Endothelial cell of umbilical vein (primary cell): ENCODE measurements around the gene HLA-DMA. TPM values are rescaled to one million over a fixed set of nuclear protein-coding genes. Genes with fewer than 3 reads are reported as not detected.

ENCODE experiments used
- BruUV-seq: library from RNA; stranded (reverse); fragments of 400-500 nt; replicated peaks from 2 replicates; lab custom pipeline; 2021; lab: Mats Ljungman, UMichigan
- CTCF ChIA-PET: fragments of 300-600, 350-600 bp; sonication (Branson Sonifier 250); formaldehyde crosslinking; loops from one replicate; lab custom pipeline; 2021; ENCODE audit warnings: antibody characterized with exemption, inconsistent platforms; lab: Charles Lee
- POLR2A ChIA-PET: fragments of 300-600, 350-600 bp; sonication (Branson Sonifier 250); formaldehyde crosslinking; loops from one replicate; lab custom pipeline; 2021; ENCODE audit warnings: antibody characterized with exemption, inconsistent platforms; lab: Charles Lee
- DNase-seq: peaks from one replicate; pipeline ENCODE4 v3.0.0-alpha.2; 2011; ENCODE audit warnings: low read depth, low spot score
- FAIRE-seq: peaks from 2 replicates; lab custom pipeline; 2011; peaks lifted over from hg19 to GRCh38; lab: Jason Lieb, UNC
- H2AFZ ChIP-seq: 2 replicates; pipeline ENCODE4 v1.6.0; 2012; ENCODE audit warnings: low read depth, low read length, control low read depth, inconsistent platforms
- H3K27ac ChIP-seq: 2 replicates; pipeline ENCODE4 v1.5.1; 2011; ENCODE audit warnings: low read depth, mild to moderate bottlenecking, control low read depth, low read length, moderate library complexity; ENCODE audit not compliant: insufficient read depth
- H3K27me3 ChIP-seq, 2 experiments: 2 replicates each; pipeline versions ENCODE4 v1.6.0 to v1.6.1; 2011; ENCODE audit warnings: low read length in 2 of 2, mixed read lengths in 1 of 2; ENCODE audit not compliant: control insufficient read depth in 2 of 2, insufficient read depth in 2 of 2
- H3K36me3 ChIP-seq, 2 experiments: 2 replicates in 1 of 2; 3 replicates in 1 of 2; pipeline ENCODE4 v1.5.1; 2011; ENCODE audit warnings: low read length in 2 of 2, mild to moderate bottlenecking in 1 of 2, moderate library complexity in 1 of 2; ENCODE audit not compliant: control insufficient read depth in 2 of 2, insufficient read depth in 2 of 2; ENCODE audit errors: extremely low read depth in 1 of 2
- H3K4me1 ChIP-seq: 3 replicates; pipeline ENCODE4 v1.5.1; 2011; ENCODE audit warnings: mild to moderate bottlenecking, low read length; ENCODE audit not compliant: control insufficient read depth, insufficient read depth; ENCODE audit errors: extremely low read depth
- H3K4me2 ChIP-seq: 2 replicates; pipeline ENCODE4 v1.6.1; 2011; ENCODE audit warnings: low read length, control low read depth, mixed read lengths; ENCODE audit not compliant: insufficient read depth
- H3K4me3 ChIP-seq, 3 experiments: fragments of 200-600 bp in 1 of 3; sonication (generic), shearing (Covaris generic) in 1 of 3; replicated peaks in 1 of 3; 2 replicates each; pipeline ENCODE4 v1.5.1; 2011 to 2016; ENCODE audit warnings: control low read depth in 3 of 3, low read length in 3 of 3, mild to moderate bottlenecking in 2 of 3, inconsistent platforms in 1 of 3, low read depth in 1 of 3, moderate library complexity in 1 of 3; ENCODE audit not compliant: insufficient read depth in 1 of 3
- H3K79me2 ChIP-seq: 2 replicates; pipeline ENCODE4 v1.6.0; 2012; ENCODE audit warnings: low read length, inconsistent platforms; ENCODE audit not compliant: control insufficient read depth, insufficient read depth
- H3K9ac ChIP-seq: replicated peaks from 2 replicates; pipeline ENCODE3; 2011; ENCODE audit warnings: low read length, control low read depth; ENCODE audit not compliant: insufficient read depth; ENCODE audit errors: extremely low read depth
- H3K9me1 ChIP-seq: replicated peaks from 3 replicates; pipeline ENCODE4 v1.6.0; 2011; ENCODE audit warnings: mild to moderate bottlenecking, low read length; ENCODE audit not compliant: control insufficient read depth, insufficient read depth; ENCODE audit errors: extremely low read depth
- H3K9me3 ChIP-seq: replicated peaks from 2 replicates; pipeline ENCODE4 v1.5.1; 2012; ENCODE audit warnings: low read length, inconsistent platforms; ENCODE audit not compliant: control insufficient read depth, insufficient read depth
- H4K20me1 ChIP-seq: replicated peaks from 2 replicates; pipeline ENCODE3; 2011; ENCODE audit warnings: mild to moderate bottlenecking, low read length; ENCODE audit not compliant: control insufficient read depth, insufficient read depth; ENCODE audit errors: extremely low read depth
- CTCF ChIP-seq, 2 donors: IDR thresholded peaks; 1 replicate in 1 of 2; 2 replicates in 1 of 2; pipeline ENCODE4 v1.5.1; 2011; ENCODE audit warnings: low read length in 2 of 2, mild to moderate bottlenecking in 2 of 2, moderate library complexity in 2 of 2, control low read depth in 1 of 2, inconsistent platforms in 1 of 2, low read depth in 1 of 2; ENCODE audit not compliant: insufficient read depth in 1 of 2; ENCODE audit errors: extremely low read depth in 1 of 2
- EZH2 ChIP-seq: IDR thresholded peaks from 2 replicates; pipeline ENCODE4 v1.6.1; 2012; ENCODE audit warnings: borderline replicate concordance, low read depth, mild to moderate bottlenecking, moderate library complexity, low read length, inconsistent platforms; ENCODE audit not compliant: severe bottlenecking
- FOS ChIP-seq: IDR thresholded peaks from 2 replicates; pipeline ENCODE4 v1.6.1; 2011; ENCODE audit warnings: mild to moderate bottlenecking, low read length, moderate library complexity, borderline replicate concordance; ENCODE audit not compliant: insufficient read depth
- GATA2 ChIP-seq: IDR thresholded peaks from 2 replicates; pipeline ENCODE4 v1.7.0; 2011; ENCODE audit warnings: low read depth, mild to moderate bottlenecking, moderate library complexity, mixed read lengths, low read length; ENCODE audit not compliant: insufficient read length, insufficient read depth
- JUN ChIP-seq: IDR thresholded peaks from 2 replicates; pipeline ENCODE4 v1.6.1; 2011; ENCODE audit warnings: borderline replicate concordance, low read depth; ENCODE audit not compliant: insufficient read length, insufficient read depth
- MAX ChIP-seq: IDR thresholded peaks from 2 replicates; pipeline ENCODE4 v1.6.1; 2011; ENCODE audit not compliant: insufficient read depth, insufficient read length
- MYC ChIP-seq: IDR thresholded peaks from one replicate; pipeline ENCODE4 v1.6.1; 2011; ENCODE audit warnings: mild to moderate bottlenecking, low read depth, low read length
- POLR2A ChIP-seq: IDR thresholded peaks from 2 replicates; pipeline ENCODE4 v1.6.1; 2012; ENCODE audit warnings: low read depth, mild to moderate bottlenecking, control low read depth, low read length
- POLR2AphosphoS5 ChIP-seq: IDR thresholded peaks from 2 replicates; pipeline ENCODE4 v1.6.1; 2012; ENCODE audit warnings: low read depth, mild to moderate bottlenecking, control low read depth, low read length, moderate library complexity; ENCODE audit not compliant: insufficient read depth
- dilution Hi-C: fragments of 300-500 bp; cut with MboI; formaldehyde crosslinking; loops from one replicate; pipeline ENCODE4 v1.15.0; 2019; ENCODE audit warnings: low sequenced_read_pairs; ENCODE audit not compliant: extremely low pct_ligation_motif_present
- intact Hi-C: fragments of 100-400 bp; cut with micrococcal nuclease; formaldehyde crosslinking; loops from one replicate; pipeline ENCODE4 v1.10.0; 2022
- polyA plus RNA-seq, 4 experiments: library from polyadenylated mRNA; depleted of rRNA in 3 of 4; stranded (reverse) in 3 of 4; unstranded in 1 of 4; fragments of >200 nt; gene quantifications; 2 replicates each; pipeline versions ENCODE4 v1.2.1 to v1.2.3, GENCODE V29; 2011 to 2012; ENCODE audit warnings: missing spikeins in 1 of 4
- total RNA-seq: library from RNA; stranded (reverse); gene quantifications from 2 replicates; pipeline ENCODE4 v1.2.3, GENCODE V29; 2021

Gene HLA-DMA
- total and polyA plus RNA-seq, 2 donors (not counting 3 experiments of a cell fraction or from before 2014, with no cell fraction given): 1.2 to 7.7 TPM

GRCh38 chr6:32932132-32932868 lies 20.6 kb downstream of the HLA-DMA start:
- H4K20me1 ChIP-seq: no peaks in the 10 kb centered on the region
- FAIRE-seq: no peak
- dilution Hi-C loops (no loop called here), intact Hi-C loops (loop anchor here (2.0 to 5.0 kb wide), 2 partner anchors 43 to 45 kb away; no protein-coding TSS in a partner anchor)
- DNase-seq: no peak
- no peak for TF ChIP-seq JUN
- TF ChIP-seq MYC: no peak
- no peak for TF ChIP-seq FOS
- no peak for TF ChIP-seq POLR2A
- TF ChIP-seq POLR2AphosphoS5: no peak
- TF ChIP-seq GATA2: no peak
- TF ChIP-seq EZH2: no peak
- TF ChIP-seq MAX: no peak
- no peak for TF ChIP-seq CTCF (IDR thresholded peaks at IDR 0.05; ENCODE audit: extremely low read depth in 1 of 2, insufficient read depth in 1 of 2, low read depth in 1 of 2, low read length in 2 of 2)
- ChIA-PET POLR2A (interaction anchor here (0.9 kb wide), 1 partner anchor 94 kb away, joined by 3 read pairs; no protein-coding TSS in a partner anchor), CTCF (interaction anchor here (0.6 to 8.5 kb wide), 18 partner anchors 11 to 99 kb away, joined by 3 to 580 read pairs (median 8); partner anchors contain the start of genes BRD2, HLA-DOA and TAP2)
- H3K36me3 ChIP-seq: no peaks in the 10 kb centered on the region
- peaks cover 34 to 61% of the 10 kb centered on the region in 2 experiments for H3K27me3 ChIP-seq
- no peak overlapping the region for H3K9ac ChIP-seq
- no peak overlapping the region for H3K4me3 ChIP-seq
- H3K9me3 ChIP-seq: no peaks in the 10 kb centered on the region
- no peak overlapping the region for H3K4me2 ChIP-seq
- no peaks in the 10 kb centered on the region for H3K79me2 ChIP-seq
- no peak overlapping the region for H3K27ac ChIP-seq
- BruUV-seq: no TSS peak
- no peaks in the 10 kb centered on the region for H3K4me1 ChIP-seq
- H3K9me1 ChIP-seq: no peaks in the 10 kb centered on the region
- no peak overlapping the region for H2AFZ ChIP-seq
